ENCODE measurements around the gene NEAT1.
"Not testable (repeated sequence)": the region's sequence is repeated elsewhere in the genome, so short reads cannot be mapped to it uniquely, and the experiment has no call there.

NEAT1 gene

GRCh38 chr11:65445101-65445603 is 22.6 kb downstream of the NEAT1 start:
- no peak overlapping the region for H3K4me3 ChIP-seq (ENCODE audit: insufficient read length, low read depth)
- no peaks in the 10 kb centered on the region for H3K27me3 ChIP-seq (ENCODE audit: insufficient read depth, insufficient read length)
- H3K9ac ChIP-seq (ENCODE audit: insufficient read length, low read depth): no peak overlapping the region
- H3K9me3 ChIP-seq (ENCODE audit: insufficient read depth, low read length): peaks cover 5% of the 10 kb centered on the region; the same call in 1 of the 2 replicates
- DNase-seq (ENCODE audit: low read depth, low spot score): no peak
- peaks cover 26% of the 10 kb centered on the region for H3K4me1 ChIP-seq (ENCODE audit: insufficient read depth, insufficient read length)
- TF ChIP-seq ZNF274 (IDR thresholded peaks at IDR 0.05; ENCODE audit: low read depth, low read length) (no peak), YY1 (IDR thresholded peaks at IDR 0.05; ENCODE audit: insufficient read depth, insufficient read length) (no peak), SUZ12 (IDR thresholded peaks at IDR 0.05; ENCODE audit: extremely low read depth, insufficient read depth, insufficient read length) (no peak)
- H3K36me3 ChIP-seq (ENCODE audit: insufficient read depth, insufficient read length, low read length): peaks cover 3% of the 10 kb centered on the region

- TF ChIP-seq SUZ12 (IDR thresholded peaks at IDR 0.05; ENCODE audit: extremely low read depth, insufficient read depth, insufficient read length): no peak
- TF ChIP-seq ZNF274 (IDR thresholded peaks at IDR 0.05; ENCODE audit: low read depth, low read length): no peak
- TF ChIP-seq YY1 (IDR thresholded peaks at IDR 0.05; ENCODE audit: insufficient read depth, insufficient read length): no peak
- DNase-seq (ENCODE audit: low read depth, low spot score): no peak
- H3K36me3 ChIP-seq (ENCODE audit: insufficient read depth, insufficient read length, low read length): peaks cover 3% of the 10 kb centered on the region
- H3K9me3 ChIP-seq (ENCODE audit: insufficient read depth, low read length): peaks cover 11% of the 10 kb centered on the region; the same call in 1 of the 2 replicates
- no peak overlapping the region for H3K9ac ChIP-seq (ENCODE audit: insufficient read length, low read depth)
- peaks cover 26% of the 10 kb centered on the region for H3K4me1 ChIP-seq (ENCODE audit: insufficient read depth, insufficient read length)
- H3K27me3 ChIP-seq (ENCODE audit: insufficient read depth, insufficient read length): no peaks in the 10 kb centered on the region
- H3K4me3 ChIP-seq (ENCODE audit: insufficient read length, low read depth): no peak overlapping the region
Observed at GRCh38 chr11:65445604-65446445, 23.2 kb downstream of the NEAT1 start.

GRCh38 chr11:65446446-65447277 is 24.1 kb downstream of the NEAT1 start:
- Histone ChIP-seq H3K9me3 (ENCODE audit: insufficient read depth, low read length) (peaks cover 11% of the 10 kb centered on the region; the same call in 1 of the 2 replicates), H3K4me1 (ENCODE audit: insufficient read depth, insufficient read length) (peaks cover 26% of the 10 kb centered on the region), H3K4me3 (ENCODE audit: insufficient read length, low read depth) (no peak overlapping the region), H3K36me3 (ENCODE audit: insufficient read depth, insufficient read length, low read length) (peaks cover 3% of the 10 kb centered on the region), H3K9ac (ENCODE audit: insufficient read length, low read depth) (no peak overlapping the region), H3K27me3 (ENCODE audit: insufficient read depth, insufficient read length) (no peaks in the 10 kb centered on the region)
- TF ChIP-seq YY1 (IDR thresholded peaks at IDR 0.05; ENCODE audit: insufficient read depth, insufficient read length) (no peak), SUZ12 (IDR thresholded peaks at IDR 0.05; ENCODE audit: extremely low read depth, insufficient read depth, insufficient read length) (no peak), ZNF274 (IDR thresholded peaks at IDR 0.05; ENCODE audit: low read depth, low read length) (no peak)
- no peak for DNase-seq (ENCODE audit: low read depth, low spot score)

- H3K9ac ChIP-seq (ENCODE audit: insufficient read length, low read depth): no peak overlapping the region
- no peak for DNase-seq (ENCODE audit: low read depth, low spot score)
- H3K9me3 ChIP-seq (ENCODE audit: insufficient read depth, low read length): peaks cover 11% of the 10 kb centered on the region; the same call in 1 of the 2 replicates
- peaks cover 26% of the 10 kb centered on the region for H3K4me1 ChIP-seq (ENCODE audit: insufficient read depth, insufficient read length)
- peaks cover 2% of the 10 kb centered on the region for H3K36me3 ChIP-seq (ENCODE audit: insufficient read depth, insufficient read length, low read length)
- H3K4me3 ChIP-seq (ENCODE audit: insufficient read length, low read depth): no peak overlapping the region
- TF ChIP-seq YY1 (IDR thresholded peaks at IDR 0.05; ENCODE audit: insufficient read depth, insufficient read length) (no peak), ZNF274 (IDR thresholded peaks at IDR 0.05; ENCODE audit: low read depth, low read length) (no peak), SUZ12 (IDR thresholded peaks at IDR 0.05; ENCODE audit: extremely low read depth, insufficient read depth, insufficient read length) (no peak)
- H3K27me3 ChIP-seq (ENCODE audit: insufficient read depth, insufficient read length): no peaks in the 10 kb centered on the region
Observed at GRCh38 chr11:65448074-65448417, 25.4 kb downstream of the NEAT1 start.

DNA sequence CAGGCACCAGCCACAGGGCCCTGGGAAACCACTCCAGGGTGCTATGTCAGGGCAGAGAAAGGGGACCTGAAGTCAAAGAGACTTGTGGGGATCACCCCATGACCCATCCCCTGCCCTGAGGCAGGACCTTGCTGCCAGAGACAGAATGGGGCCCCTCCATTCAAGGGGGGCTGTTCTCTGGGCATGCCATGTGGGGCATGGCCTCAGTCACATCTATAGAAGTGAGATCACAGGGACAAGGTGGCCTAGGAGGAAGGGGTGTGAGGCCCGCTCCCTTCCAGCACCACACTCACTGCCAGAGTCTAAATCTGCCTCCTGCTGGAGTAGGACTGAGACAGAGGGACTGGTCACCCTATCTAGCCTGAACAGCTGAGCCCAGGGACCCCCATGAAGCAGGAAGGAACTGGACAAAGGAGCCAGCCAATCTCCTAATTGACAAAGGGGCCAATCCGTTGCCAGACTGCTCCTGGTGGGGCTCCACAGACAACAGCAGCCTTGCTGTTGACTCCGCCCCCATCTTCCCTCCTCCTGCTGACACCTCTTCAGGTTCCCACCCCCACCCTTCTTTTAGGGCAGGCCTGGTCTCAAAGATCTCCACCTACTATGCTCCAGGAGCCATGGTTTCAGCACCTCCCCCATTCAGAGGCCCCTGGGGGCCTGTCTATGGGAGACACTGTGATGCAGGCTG is 26.0 kb downstream of the NEAT1 start:
- TF ChIP-seq SUZ12 (IDR thresholded peaks at IDR 0.05; ENCODE audit: extremely low read depth, insufficient read depth, insufficient read length): no peak
- no peak for TF ChIP-seq ZNF274 (IDR thresholded peaks at IDR 0.05; ENCODE audit: low read depth, low read length)
- no peak for TF ChIP-seq YY1 (IDR thresholded peaks at IDR 0.05; ENCODE audit: insufficient read depth, insufficient read length)
- H3K9ac ChIP-seq (ENCODE audit: insufficient read length, low read depth): no peak overlapping the region
- peak; percentile 30 for DNase-seq (ENCODE audit: low read depth, low spot score)
- H3K4me3 ChIP-seq (ENCODE audit: insufficient read length, low read depth): no peak overlapping the region
- H3K9me3 ChIP-seq (ENCODE audit: insufficient read depth, low read length): peaks cover 11% of the 10 kb centered on the region; the same call in 1 of the 2 replicates
- H3K36me3 ChIP-seq (ENCODE audit: insufficient read depth, insufficient read length, low read length): no peaks in the 10 kb centered on the region
- peaks cover 23% of the 10 kb centered on the region for H3K4me1 ChIP-seq (ENCODE audit: insufficient read depth, insufficient read length)
- H3K27me3 ChIP-seq (ENCODE audit: insufficient read depth, insufficient read length): no peaks in the 10 kb centered on the region

- Histone ChIP-seq H3K9me3 (ENCODE audit: insufficient read depth, low read length) (peaks cover 11% of the 10 kb centered on the region; the same call in 1 of the 2 replicates), H3K27me3 (ENCODE audit: insufficient read depth, insufficient read length) (peaks cover 18% of the 10 kb centered on the region)
- not testable (repeated sequence) for H3K4me1 ChIP-seq (ENCODE audit: insufficient read depth, insufficient read length); DNase-seq (ENCODE audit: low read depth, low spot score); H3K9ac ChIP-seq (ENCODE audit: insufficient read length, low read depth); H3K36me3 ChIP-seq (ENCODE audit: insufficient read depth, insufficient read length, low read length); H3K4me3 ChIP-seq (ENCODE audit: insufficient read length, low read depth)
Observed at GRCh38 chr11:65451301-65451700, 28.7 kb downstream of the NEAT1 start.

- peaks cover 26% of the 10 kb centered on the region for H3K27me3 ChIP-seq (ENCODE audit: insufficient read depth, insufficient read length)
- not testable (repeated sequence) for DNase-seq (ENCODE audit: low read depth, low spot score); H3K9ac ChIP-seq (ENCODE audit: insufficient read length, low read depth); H3K4me1 ChIP-seq (ENCODE audit: insufficient read depth, insufficient read length); H3K4me3 ChIP-seq (ENCODE audit: insufficient read length, low read depth); H3K36me3 ChIP-seq (ENCODE audit: insufficient read depth, insufficient read length, low read length)
- H3K9me3 ChIP-seq (ENCODE audit: insufficient read depth, low read length): peaks cover 11% of the 10 kb centered on the region; the same call in 1 of the 2 replicates
Observed at GRCh38 chr11:65452259-65452658, 29.7 kb downstream of the NEAT1 start.
